GM21423 (cell line): Measurements from ENCODE around the gene WDR86.

Experiments
- ATAC-seq: cut with Tn5 transposase; IDR thresholded peaks from one replicate; pipeline ENCODE4 v1.9.1; 2021; ENCODE audit warnings: mild to moderate bottlenecking, moderate library complexity; ENCODE audit not compliant: unreplicated experiment

The WDR86 gene

GRCh38 chr7:151428378-151429236 lies 18.8 kb upstream of the WDR86 start:
- ATAC-seq: no peak

DNA sequence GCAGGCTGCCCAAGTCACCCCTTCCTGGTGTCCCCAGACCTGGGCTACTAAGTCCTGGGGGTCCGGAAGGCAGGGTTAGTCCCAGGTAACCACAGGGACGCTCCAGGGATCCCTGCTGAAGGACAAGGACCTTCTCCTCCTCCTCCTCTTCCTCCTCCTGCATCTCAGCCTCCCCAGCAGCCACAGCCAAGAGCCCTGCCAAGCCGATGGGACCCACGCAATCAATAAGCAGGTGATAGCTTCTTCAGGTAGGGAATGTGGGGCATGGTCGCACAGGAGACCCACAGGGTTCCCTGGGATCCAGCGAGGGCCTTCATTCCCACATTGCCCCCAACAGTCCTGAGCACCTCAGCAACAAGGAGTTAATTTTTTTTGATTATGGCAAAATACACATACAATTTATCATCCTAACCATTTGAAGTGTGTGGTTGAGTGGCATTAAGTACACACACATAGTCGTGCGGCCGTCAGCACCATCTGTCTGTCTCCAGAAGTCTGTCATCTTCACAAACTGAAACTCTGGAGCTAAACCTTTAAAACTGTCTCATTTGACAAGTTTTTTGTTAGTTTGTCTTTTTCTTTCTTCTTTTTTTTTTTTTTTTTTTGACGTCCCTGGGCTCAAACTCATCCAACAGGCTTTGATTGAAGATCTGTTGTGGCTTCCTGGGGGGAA lies 18.0 kb upstream of the WDR86 start:
- no peak for ATAC-seq

DNA sequence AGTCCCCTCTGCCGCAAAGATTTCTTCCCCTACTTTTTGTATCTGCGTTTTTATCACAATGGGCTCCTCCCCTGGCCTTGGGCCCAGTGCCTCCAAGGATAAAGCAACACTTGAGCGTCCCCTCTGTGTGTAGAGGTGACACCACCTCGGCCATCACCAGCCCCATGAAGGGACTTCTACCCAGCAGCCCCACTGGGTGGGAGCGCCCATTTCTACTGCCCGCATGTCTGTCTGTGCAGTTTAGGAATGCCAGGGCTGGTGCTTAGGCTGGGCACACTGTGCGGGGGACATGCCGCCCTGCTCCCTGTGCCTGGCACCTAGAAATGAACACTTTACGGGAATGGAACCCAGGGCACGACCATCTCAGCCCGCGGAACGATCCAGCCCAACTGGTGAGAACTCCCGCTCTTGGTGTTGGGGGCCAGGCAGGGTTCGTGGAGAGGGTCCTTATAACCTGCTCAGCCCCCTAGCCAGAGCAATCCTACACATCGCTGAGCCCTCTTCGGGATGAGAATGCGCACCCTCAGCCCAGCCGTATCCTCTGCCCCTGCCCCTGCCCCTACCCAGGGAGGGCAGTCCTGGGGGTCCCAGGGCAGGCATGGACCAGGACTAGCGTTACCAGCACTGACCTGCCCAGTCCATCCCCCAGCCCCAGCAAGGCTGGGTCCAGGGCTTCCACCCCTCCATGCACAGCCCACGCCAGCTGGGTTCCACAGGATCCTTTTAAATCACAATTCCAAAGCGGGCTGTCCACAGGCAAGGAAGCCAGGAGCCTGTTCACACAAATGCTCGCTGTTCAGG lies 17.3 kb upstream of the WDR86 start:
- no peak for ATAC-seq

DNA sequence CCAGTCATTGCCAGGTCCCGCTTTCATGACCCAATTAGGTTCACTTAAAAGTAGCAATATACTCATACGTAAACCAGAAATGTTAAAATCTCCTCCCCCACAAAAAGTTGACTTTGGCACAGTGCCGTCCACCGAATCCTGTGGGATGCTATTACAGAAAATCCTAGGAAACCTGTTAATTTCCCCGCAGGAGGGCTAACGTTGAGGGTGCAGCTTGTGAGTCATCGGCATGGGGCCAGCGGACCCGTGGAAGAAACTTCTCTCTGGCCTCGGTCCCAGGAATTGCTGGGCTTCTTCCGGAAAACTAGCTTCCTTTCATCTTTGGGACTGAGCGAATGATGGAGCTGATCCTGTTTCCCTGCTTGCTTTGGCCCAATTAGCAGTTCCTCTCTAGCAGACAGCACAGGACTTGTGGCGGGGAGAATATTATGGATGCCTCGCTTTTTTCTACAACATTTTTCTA lies 16.6 kb upstream of the WDR86 start:
- no peak for ATAC-seq

- no peak for ATAC-seq
Measured at GRCh38 chr7:151425670-151426440, 16.0 kb upstream of the WDR86 start.

DNA sequence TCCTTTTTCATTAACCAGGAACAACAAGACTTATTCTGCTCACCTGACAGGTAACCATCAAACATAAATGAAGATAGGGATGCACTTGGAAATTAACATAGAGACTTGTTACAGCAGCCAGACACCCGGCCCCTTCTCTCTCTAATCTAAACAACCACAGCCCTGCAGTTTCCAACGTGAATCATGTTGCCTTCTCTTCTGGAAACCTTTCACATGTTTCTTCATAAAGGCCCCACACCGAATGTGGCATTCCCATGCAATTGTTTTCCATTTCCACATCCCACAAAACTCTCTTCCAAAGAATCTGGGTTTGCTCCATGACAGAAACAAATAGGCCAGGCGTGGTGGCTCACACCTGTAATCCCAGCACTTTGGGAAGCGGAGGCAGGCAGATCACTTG lies 15.0 kb upstream of the WDR86 start:
- no peak for ATAC-seq

DNA sequence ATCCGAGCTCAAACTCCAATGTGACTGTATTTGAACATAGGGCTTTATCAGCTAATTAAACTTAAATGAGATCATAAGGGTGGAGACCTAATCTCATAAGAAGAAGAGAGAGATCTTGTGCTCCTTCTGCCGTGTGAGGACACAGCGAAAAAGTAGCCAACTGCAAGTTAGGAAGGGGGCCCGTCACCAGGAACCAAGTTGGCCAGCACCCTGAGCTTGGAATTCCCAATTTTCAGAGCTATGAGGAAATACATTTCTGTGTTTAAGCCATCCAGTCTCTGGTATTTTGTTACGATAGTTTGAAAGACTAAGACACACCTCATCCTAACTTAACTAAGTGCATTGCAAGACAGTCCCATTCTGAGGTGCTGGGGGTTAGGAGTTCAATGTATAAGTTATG lies 14.1 kb upstream of the WDR86 start:
- ATAC-seq: no peak

DNA sequence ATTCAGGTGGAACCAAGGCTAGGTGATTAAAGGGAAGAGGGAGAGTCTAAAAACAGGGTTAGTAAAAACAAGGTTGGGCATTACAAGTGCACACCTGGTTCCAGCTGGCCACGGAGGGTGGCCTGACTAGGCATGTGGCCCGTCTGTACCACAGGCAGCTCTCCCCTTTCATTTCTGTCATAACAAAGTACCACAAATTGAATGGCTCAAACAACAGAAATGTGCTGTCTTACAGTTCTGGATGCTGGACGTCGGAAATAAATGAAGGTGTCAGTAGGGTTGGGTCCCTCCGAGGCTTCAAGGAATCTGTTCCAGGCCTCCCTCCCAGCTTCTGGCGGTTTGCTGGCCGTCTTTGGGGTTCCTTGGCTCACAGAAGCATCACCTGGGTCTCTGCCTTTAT lies 13.4 kb upstream of the WDR86 start:
- ATAC-seq: no peak

- no peak for ATAC-seq
Measured at GRCh38 chr7:151422212-151422611, 12.4 kb upstream of the WDR86 start.

DNA sequence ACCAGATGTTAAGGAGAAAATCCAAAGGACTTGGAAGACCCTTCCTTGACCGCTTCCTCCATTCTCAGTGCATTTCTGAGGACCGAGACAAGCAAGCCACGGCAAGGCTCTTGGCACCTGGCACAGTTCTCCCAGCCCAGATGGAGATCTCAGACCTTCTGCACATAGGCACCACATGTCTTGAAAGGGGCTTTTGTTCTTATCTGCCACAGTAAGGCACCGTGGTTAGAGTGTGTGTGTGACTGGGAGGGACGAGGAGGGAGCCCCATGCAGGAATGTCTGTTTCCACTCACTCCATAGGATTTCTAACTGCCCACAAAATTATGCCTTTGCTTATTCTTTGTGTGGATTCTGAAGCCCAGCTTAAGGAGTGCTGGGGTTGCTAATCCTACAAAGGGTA lies 10.3 kb upstream of the WDR86 start:
- ATAC-seq: no peak

DNA sequence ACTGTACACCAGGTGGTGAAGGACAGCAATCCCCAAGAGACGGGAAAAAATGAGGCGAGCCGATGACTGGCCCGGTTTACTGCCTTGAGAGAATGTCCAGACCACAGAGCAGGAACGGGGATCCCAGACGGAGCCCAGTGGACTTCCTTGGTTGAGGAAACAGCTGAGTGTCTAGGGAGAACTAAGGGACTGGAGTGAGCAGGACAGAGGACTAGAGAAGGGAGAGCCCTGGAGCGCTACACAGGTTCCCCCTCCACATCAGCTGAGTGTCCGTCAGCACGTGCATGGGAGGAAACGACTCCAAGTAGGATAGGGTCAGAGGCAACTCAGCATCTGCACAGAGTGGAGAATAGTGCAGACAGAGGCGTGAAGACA lies 7.1 kb upstream of the WDR86 start:
- no peak for ATAC-seq

DNA sequence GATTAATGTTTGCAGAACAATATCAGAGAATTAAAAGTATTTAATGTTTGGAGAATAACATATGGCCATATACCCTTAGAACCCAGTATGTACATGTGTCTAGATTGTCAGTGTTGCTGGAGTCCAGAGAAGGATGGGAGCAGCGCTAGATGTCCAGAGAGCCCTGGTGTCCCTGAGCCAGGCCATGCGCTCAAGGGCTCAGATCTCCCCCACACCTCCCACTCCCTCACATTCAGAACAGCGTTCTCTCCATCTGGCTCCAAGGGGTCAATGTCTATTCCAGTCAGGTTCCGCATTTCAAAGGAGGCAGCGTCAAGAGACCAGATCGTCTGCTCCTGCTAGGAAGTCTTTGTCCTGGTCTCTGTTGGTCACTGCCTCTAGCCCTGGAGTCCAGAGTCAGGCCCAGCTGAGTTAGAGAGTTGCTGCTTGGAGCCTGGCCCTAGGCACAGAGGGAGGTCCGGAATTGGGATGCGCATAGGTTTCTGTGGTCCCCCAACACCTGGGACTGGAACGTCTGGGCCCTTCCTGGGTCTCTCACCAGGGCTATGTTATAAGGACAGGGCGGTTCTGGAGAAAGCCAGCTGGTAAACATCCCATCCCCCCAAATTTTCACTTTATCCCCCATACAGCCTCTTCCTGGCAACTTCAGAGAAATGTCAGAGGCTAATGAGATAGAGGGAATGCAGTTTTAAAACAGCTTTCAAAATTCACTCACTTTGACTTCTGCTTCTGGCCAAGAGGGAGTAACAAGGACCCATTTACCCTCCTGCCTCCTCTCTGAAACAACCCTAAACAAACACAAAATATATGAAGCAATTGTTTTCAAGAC lies 6.5 kb upstream of the WDR86 start:
- no peak for ATAC-seq

DNA sequence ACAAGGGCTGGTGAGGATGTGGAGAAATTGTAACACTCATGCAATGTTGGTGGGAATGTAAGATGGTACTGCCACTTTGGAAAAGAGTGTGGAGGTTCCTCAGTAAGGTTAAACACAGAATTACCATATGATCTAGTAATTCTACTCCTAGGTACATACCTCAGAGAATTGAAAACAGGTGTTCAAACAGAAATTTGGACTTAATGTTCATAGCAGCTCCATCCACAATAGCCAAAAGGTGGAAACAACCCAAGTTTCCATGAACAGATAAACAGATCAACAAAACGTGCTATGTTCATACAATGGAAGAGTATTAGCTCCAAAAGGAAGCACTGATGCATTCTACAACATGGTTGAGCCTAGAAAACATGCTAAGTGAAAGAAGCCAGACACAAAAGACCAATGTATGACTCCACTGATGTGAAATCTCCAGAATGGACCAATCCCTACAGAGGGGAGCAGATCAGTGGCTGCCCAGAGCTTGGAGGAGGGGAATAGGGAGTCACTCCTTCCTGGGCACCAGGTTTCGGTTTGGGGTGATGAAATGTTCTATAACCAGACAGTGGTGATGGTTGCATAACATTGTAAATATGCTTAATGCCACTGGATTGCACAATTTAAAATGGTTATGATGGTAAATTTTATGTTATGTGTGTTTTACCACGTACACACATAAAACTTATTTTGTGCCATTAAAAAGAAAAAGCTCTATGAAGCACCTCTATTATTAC lies 5.7 kb upstream of the WDR86 start:
- no peak for ATAC-seq

GRCh38 chr7:151413241-151413640 lies 3.4 kb upstream of the WDR86 start:
- ATAC-seq: no peak

- no peak for ATAC-seq
Measured at GRCh38 chr7:151412318-151412717, 2.5 kb upstream of the WDR86 start.

DNA sequence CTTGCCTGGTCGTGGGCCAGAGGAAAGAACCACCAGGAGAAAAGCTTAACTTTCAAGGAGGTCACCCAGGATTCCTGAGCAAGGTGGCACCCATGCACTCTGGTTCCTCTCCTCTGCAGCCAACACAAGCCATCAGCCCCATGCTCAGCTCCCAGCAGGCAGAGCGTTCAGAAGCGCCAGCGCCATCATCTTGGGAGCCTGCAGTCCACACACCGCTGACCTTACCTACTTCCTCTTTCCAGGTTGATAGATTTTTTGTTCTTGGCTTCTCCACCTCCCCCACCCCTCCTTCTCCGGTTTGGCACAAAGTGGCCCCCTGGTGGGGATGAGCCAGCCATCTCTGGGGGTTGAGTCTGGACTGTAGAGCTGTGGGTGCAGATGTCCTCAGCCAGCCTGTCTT lies 1.7 kb upstream of the WDR86 start:
- ATAC-seq: no peak

GRCh38 chr7:151410405-151411390 lies 860 bp upstream of the WDR86 start:
- ATAC-seq: no peak
